Upper lobe of left lung (tissue), 4 donors: ENCODE measurements around the gene MTERF1.

Source experiments
- CTCF ChIP-seq, 6 experiments: fragments of 450-650 bp in 4 of 6; fragments of 200-600 bp in 2 of 6; sonication (generic) in 2 of 6; IDR thresholded peaks; one replicate each; pipeline ENCODE4 v1.5.1; 2016 to 2019; ENCODE audit warnings: antibody characterized with exemption in 6 of 6
- POLR2A ChIP-seq, 4 donors: fragments of 450-650 bp; IDR thresholded peaks; one replicate each; pipeline ENCODE4 v1.5.1; 2016 to 2017; ENCODE audit warnings: antibody characterized with exemption in 4 of 4, mild to moderate bottlenecking in 2 of 4
- POLR2AphosphoS5 ChIP-seq, 2 donors: sonication (generic); formaldehyde crosslinking; IDR thresholded peaks; one replicate each; pipeline ENCODE4 v1.5.1; 2017; ENCODE audit warnings: antibody characterized with exemption in 2 of 2

DNA sequence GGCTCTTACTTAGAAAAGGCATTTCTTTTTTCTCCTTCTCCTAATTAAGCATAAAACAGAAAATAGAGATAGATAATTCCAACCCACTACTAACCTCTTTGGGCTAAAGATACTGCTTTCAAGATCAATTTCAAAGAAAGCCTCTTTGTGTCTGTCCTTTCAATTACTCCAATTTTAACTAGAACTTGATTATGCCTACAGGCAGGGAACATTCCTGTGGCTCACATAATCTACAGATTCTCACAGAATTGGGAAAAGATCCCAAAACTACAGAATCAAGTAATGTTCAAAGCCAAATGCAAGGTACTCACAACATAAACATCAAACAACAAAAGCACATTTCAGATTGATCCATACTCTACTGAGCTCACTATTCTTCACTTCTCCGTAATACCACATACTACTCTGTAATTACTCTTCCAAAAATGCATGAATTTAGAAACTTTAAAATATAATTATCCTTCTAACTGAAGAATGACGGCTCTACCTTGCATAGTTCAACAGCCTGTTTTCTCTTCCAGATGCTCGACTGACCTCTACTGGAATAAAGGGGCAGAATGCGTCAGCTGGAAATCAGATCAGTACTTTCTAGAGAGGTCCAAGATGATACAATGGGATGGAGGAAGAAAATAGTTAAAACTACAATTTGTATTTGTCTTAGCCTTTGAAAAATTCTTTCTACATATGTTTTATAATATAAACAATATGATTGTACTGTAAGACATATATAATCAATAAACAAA is 3.9 kb downstream of the MTERF1 start:
- TF ChIP-seq CTCF (IDR thresholded peaks at IDR 0.05) (no peak), POLR2A (IDR thresholded peaks at IDR 0.05) (no peak), POLR2AphosphoS5 (IDR thresholded peaks at IDR 0.05) (no peak)
